HepG2 (cell line): ENCODE results near the gene MAP3K14.

ENCODE experiments used
- NFE2L1 ChIP-seq: sonication (generic); formaldehyde crosslinking; IDR thresholded peaks from 2 replicates; pipeline ENCODE4 v1.4.0; 2020; ENCODE audit warnings: missing genetic modification reagents, mild to moderate bottlenecking, borderline replicate concordance
- POLR2A ChIP-seq, 2 experiments: IDR thresholded peaks; 2 replicates each; pipeline ENCODE4 v1.6.1; 2011; ENCODE audit warnings: low read depth in 2 of 2, low read length in 2 of 2, mild to moderate bottlenecking in 1 of 2, moderate library complexity in 1 of 2; ENCODE audit not compliant: insufficient read depth in 1 of 2
- ZNF274 ChIP-seq: sonication (generic); formaldehyde crosslinking; IDR thresholded peaks from 2 replicates; pipeline ENCODE4 v1.5.1; 2020; ENCODE audit warnings: mild to moderate bottlenecking, missing genetic modification reagents
- ZNF441 ChIP-seq: sonication (generic); formaldehyde crosslinking; IDR thresholded peaks from 2 replicates; pipeline ENCODE4 v1.7.0; 2021; ENCODE audit warnings: missing genetic modification reagents, borderline replicate concordance
- ZNF644 ChIP-seq: IDR thresholded peaks from 2 replicates; pipeline ENCODE4 v1.6.1; 2016; ENCODE audit warnings: low read depth

- TF ChIP-seq ZNF274 (CRISPR knock-in tag) (no peak), NFE2L1 (CRISPR knock-in tag) (no peak), ZNF441 (CRISPR knock-in tag) (no peak), ZNF644 (CRISPR knock-in tag) (no peak), POLR2A (IDR thresholded peaks at IDR 0.05; ENCODE audit: insufficient read depth in 1 of 2, low read depth in 2 of 2, low read length in 2 of 2) (no peak)
Measured at GRCh38 chr17:45251931-45252330, 64.9 kb downstream of the MAP3K14 start.
